Breast epithelium (tissue), 3 donors: Measurements from ENCODE around the gene PTPRK.

Experiments used
- CTCF ChIP-seq, 3 donors: fragments of 450-650 bp; IDR thresholded peaks; one replicate each; pipeline ENCODE4 v1.5.1; 2016 to 2017; ENCODE audit warnings: antibody characterized with exemption in 3 of 3, mild to moderate bottlenecking in 3 of 3, moderate library complexity in 3 of 3
- POLR2A ChIP-seq: fragments of 450-650 bp; IDR thresholded peaks from one replicate; pipeline ENCODE4 v1.6.1; 2016; ENCODE audit warnings: antibody characterized with exemption, mild to moderate bottlenecking, moderate library complexity

- no peak for TF ChIP-seq CTCF (IDR thresholded peaks at IDR 0.05)
- TF ChIP-seq POLR2A = no peak
Measured at GRCh38 chr6:128036808-128037570, 483.4 kb downstream of the PTPRK start.
